NOMO-1 (cell line): ENCODE measurements around the gene PIGT.

ENCODE experiments used
- DNase-seq, 2 experiments: peaks; one replicate each; lab custom pipeline; 2025; ENCODE audit not compliant: unreplicated experiment in 2 of 2; lab: John Stamatoyannopoulos, UW

The PIGT gene

DNA sequence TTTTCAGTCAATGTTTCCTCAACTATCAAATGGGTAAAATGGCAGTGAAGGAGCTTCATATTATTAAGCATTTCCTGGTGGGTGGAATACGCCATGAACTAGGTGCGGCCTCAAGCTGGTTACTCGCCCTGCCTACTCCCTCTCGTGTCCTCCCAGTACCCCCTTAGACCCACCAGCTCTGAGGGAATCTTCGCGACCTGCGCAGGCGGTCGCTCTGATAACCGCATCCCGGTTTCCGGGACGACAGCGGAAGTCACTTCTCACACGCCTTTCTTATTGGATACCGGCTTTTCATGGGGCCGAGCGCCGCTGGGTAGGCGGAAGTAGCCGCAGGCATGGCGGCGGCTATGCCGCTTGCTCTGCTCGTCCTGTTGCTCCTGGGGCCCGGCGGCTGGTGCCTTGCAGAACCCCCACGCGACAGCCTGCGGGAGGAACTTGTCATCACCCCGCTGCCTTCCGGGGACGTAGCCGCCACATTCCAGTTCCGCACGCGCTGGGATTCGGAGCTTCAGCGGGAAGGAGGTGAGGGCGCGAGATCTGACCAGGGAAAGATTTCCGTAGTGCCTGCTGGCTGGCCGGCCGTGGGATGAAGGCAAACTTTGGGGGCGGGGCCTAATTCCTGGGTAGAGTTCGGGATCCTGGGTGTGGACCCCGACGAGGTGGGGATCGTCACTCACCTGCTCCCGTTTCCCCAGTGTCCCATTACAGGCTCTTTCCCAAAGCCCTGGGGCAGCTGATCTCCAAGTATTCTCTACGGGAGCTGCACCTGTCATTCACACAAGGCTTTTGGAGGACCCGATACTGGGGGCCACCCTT, at the start of gene PIGT:
PIGT (plus strand) TSS at position 320 of the 816 bp plus-strand sequence; CDS start at position 336, 16 bp downstream.
- peak; percentile 86 to 90 for DNase-seq

GRCh38 chr20:45366192-45366591, 49.7 kb upstream of the PIGT start:
- DNase-seq, result no peak

DNA sequence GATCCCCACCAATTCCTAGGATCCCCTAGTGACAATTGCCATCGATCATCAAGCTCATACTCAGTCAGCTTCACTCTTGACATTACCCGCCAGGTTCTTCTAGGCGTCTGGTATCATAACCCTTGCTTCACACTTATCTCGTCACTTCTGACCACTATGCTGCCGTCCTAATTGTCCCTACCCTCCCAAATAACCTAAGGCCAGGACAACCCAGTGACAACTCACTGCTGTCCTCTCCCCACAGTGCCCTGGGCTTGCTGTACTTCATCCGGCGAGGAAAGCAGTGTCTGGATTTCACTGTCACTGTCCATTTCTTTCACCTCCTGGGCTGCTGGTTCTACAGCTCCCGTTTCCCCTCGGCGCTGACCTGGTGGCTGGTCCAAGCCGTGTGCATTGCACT, 49.3 kb upstream of the PIGT start:
- DNase-seq, result no peak

DNA sequence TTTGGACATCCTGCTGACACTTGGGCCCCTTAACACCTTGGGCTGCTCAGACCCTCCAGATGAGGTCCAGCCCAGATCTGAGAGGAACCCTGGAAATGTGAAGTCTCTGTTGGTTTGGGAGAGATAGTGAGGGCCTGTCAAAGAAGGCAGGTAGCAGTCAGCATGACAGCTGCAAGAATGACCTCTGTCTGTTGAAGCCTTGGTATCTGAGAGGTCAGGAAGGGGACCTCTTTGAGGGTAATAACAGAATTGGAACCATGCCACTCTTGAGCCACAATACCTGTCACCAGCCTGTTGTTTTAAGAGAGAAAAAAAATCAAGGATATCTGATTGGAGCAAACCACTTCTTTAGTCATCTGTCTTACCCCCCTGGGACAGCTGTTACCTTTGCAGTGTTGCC, 48.8 kb upstream of the PIGT start:
- no peak for DNase-seq

- DNase-seq, result peak; percentile 81 to 97
These were observed 47.5 kb upstream of the PIGT start for GRCh38 chr20:45368221-45368980.

DNA sequence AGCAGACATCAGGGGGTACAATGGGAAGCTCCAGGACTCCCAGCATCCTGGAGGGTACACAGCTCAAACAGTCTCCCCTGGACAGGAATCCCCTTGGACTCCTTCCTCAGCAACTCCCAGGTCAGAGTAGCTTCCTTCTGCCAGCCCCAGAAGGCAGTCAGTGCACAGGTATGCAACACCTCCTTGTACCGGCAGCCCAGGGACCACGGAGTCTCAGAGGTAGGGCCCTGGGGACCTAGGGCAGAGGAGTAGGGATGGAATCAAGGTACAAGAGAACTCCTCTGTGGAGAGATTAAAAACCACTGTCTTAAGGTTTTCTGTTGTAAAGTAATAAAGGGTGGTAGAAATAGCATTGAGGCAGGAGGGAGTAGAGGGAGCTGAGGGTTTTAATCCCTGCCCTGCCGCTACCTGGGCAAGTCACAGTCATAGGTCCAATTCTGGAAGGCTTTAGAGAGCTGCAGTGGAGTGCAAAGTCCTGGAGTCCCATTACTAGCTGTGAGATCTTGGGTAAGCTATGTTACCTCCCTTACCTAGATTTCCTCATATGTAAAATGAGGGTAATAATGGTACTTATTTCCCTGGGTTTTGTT, 45.3 kb upstream of the PIGT start:
- no peak for DNase-seq

- no peak for DNase-seq
These were observed 43.7 kb upstream of the PIGT start for GRCh38 chr20:45372241-45372640.

DNA sequence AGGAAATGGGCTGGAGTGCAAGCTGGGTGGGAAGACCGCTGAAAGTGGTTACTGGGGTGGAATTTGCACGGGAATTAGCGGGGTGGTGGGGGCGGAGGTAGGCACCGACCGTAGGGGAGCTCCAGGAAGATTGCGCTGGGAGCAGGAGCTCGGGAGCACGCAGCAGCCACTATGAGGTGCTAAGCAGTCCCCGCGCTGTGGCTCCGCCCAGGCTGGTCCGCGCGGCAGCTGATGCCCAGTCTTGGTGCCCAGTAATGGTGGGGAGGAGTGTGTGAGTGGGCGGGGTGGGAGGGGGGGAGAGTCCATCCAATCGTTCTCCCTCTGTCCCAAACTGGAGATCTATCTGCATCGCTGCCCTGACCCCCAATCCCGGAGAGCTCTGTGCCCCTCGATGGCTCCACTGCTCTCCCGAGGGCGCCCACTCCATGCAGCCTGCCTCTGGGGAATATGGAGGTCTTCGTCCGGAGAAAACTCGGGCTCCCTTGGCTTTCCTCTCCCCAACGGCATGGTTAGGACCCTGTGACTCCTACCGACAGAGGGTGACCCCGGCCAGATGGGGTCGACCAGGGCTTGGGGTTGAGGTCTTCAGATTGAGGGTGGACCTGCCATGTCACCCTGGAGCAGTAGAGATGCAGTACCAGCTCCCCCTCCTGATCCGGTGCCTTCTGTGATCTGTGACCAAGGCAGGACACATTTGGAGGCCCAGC, 43.1 kb upstream of the PIGT start:
- no peak for DNase-seq

DNA sequence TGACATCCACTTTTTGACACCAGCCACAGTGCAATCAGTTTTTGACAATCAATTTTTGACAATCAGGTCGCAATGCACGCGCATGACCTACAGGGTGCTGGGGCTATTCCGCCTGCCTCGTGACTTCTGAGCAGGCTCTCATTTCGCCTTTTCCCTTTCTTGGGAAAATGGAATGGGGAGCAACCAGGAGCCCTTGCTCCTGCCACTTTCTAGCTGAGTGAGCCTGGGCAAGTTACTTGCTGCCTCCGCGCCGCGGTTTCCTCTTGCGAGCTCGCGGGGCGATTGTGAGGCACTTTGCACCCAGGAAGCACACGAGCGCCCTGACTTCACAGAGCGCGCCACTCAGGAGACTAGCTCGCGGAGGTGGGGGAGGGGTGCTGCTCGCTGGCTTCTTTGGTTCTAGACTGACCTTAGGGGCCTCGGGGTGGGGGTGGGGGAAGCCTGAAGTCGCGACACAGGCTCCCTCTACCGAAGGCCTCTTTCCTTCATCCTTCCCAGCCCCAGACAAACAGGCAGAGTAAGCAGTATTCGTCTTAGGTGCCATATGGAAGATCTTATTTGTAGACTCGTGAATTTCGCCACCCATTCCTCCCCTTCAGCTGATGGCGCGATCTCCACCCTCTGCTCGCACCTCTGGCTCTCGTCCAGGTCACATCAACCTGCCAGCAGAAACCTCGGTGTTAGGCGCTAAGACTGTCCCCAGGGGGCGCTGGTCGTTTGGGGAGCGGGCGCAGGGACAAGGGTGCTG, 42.4 kb upstream of the PIGT start:
- peak; percentile 77 to 89 for DNase-seq

GRCh38 chr20:45374101-45374467, 41.9 kb upstream of the PIGT start:
- DNase-seq, result no peak

DNA sequence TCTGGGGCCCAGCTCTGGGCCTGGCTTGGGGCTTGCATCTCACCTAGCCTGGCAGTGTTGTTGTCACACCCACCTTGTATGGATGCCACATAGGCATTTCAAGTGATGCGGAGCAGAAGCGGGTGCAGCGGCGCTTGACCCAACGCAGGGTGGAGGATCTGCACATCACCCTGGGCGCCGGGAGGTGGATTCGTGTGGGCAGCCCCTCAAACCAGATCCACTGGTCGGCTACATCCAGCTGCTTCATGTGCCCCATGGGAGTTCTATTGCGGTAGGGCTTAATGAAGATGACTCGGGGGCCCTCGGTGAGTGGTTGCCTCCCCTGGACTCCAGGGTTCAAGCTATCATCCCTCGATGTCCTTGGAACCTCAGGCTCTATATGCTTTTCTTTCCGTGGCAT, 41.0 kb upstream of the PIGT start:
- DNase-seq, result no peak

DNA sequence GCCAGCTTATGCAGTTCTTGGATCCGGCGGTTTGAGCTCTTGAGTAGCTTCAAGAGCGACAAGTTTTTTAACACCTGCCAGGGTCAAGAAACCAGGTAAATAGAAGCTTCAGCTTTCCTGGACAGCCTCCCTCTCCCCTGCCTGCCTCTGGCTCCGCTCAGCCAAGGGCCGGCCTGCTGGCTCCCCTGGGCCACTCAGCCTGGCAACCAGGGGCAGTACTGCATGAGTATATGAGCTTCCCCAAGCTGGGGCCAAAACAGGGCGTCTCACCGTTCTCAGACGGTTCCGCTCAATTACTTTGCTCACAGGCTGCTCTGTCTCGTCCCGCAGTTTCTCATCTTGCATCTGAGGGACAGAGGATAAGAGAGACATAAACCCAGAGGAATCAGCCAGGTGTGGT, 38.7 kb upstream of the PIGT start:
- DNase-seq, result no peak

GRCh38 chr20:45378191-45378590, 37.8 kb upstream of the PIGT start, which contains the start of gene TP53TG5:
Gene TP53TG5, minus strand, starts transcription at chr20:45378325. Its CDS starts 89 bp downstream, at chr20:45378236.
- no peak for DNase-seq

- DNase-seq, result no peak
These were observed 28.7 kb upstream of the PIGT start for GRCh38 chr20:45387274-45387673.

DNA sequence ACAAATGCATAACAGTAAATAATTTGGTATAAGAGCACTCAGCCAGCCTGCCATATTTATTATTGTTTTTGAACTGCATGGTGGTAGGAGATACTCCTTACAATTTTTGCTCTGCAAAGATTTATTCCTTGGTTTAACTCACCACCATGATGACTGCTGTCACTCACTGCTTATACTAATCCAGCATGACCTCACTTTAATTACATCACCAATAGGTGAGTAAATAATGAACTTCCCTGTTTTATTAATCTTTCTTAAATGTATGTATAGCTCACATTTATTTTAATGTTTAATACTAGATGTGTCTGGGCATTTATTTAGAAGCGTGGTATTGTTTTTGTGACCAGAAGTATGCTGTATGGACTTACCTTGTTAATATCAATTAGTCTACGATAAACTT, 25.0 kb upstream of the PIGT start:
- no peak for DNase-seq

GRCh38 chr20:45391559-45391958, 24.4 kb upstream of the PIGT start:
- DNase-seq, result no peak

GRCh38 chr20:45392733-45393132, 23.2 kb upstream of the PIGT start:
- no peak for DNase-seq

GRCh38 chr20:45394221-45395113, 21.5 kb upstream of the PIGT start:
- DNase-seq, result no peak

DNA sequence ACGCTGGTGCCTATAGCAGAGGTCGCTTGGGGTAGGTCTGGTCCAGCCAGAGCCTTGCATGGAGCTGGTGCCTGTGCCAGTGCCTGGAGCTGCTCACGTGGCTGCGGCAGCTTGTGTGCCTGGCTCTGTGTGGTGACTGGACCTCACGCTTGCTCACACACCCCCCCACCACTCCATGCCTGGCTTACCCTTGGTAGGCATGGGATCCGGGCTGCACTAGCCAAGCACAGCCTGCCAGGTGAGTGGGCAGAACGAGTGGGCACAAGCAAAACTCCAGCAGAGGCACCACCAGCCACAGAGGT, 20.9 kb upstream of the PIGT start:
- no peak for DNase-seq

DNA sequence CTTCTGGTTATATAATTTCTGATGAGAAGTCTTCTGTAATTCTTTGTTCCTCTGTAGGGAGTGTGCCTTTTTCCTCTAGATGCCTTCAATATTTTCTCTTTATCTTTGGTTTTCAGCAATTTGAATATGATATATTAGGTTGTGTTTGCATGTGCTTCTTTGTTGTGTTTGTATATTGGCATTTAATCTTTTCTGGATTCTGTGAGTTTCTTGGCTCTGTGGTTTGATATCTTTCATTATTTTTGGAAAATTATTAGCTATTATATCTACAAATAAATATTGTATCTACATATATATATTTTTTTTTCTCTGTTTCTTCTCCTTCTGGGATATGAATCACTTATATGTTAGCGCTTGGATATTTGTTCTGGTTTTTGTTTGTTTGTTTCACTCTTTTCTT, 16.9 kb upstream of the PIGT start:
- DNase-seq, result no peak
